HepG2 (cell line): ENCODE data around the gene TBC1D20. TPM values are rescaled to one million over a fixed set of nuclear protein-coding genes. Genes with fewer than 3 reads are reported as not detected.

Source experiments
- CREB1 ChIP-seq, 2 experiments: fragments of 450-650 bp in 1 of 2; IDR thresholded peaks; 2 replicates each; pipeline ENCODE4 v1.6.1; 2016 to 2017; ENCODE audit warnings: control low read depth in 1 of 2, mild to moderate bottlenecking in 1 of 2, missing compliant biosample characterization in 1 of 2, missing genetic modification characterization in 1 of 2
- GTF2F1 ChIP-seq: fragments of 150-350 bp; IDR thresholded peaks from 2 replicates; pipeline ENCODE4 v1.6.1; 2014; ENCODE audit warnings: low read length
- NFE2 ChIP-seq: sonication (generic); formaldehyde crosslinking; IDR thresholded peaks from 2 replicates; pipeline ENCODE4 v1.4.0; 2020; ENCODE audit warnings: missing genetic modification reagents
- U2AF2 ChIP-seq: fragments of 200-400 bp; formaldehyde crosslinking; IDR thresholded peaks from 2 replicates; pipeline ENCODE4 v1.6.1; 2017; ENCODE audit warnings: low read depth, mild to moderate bottlenecking, low read length
- ZBTB8A ChIP-seq: sonication (generic); formaldehyde crosslinking; IDR thresholded peaks from 2 replicates; pipeline ENCODE4 v1.4.0; 2020; ENCODE audit warnings: mild to moderate bottlenecking, low read depth, missing genetic modification reagents, borderline replicate concordance
- ZMYM2 ChIP-seq: sonication (generic); formaldehyde crosslinking; IDR thresholded peaks from 2 replicates; pipeline ENCODE4 v1.8.0; 2022; ENCODE audit warnings: mild to moderate bottlenecking, missing genetic modification reagents
- ZNF296 ChIP-seq: sonication (generic); formaldehyde crosslinking; conservative IDR thresholded peaks from 2 replicates; pipeline ENCODE4 v1.5.0; 2020; ENCODE audit warnings: mild to moderate bottlenecking, missing genetic modification reagents
- polyA plus RNA-seq, 8 experiments: library from polyadenylated mRNA; depleted of rRNA in 3 of 8; stranded (reverse) in 7 of 8; unstranded in 1 of 8; fragments of >200 nt; fragmentation: Illumina TruSeq in 4 of 8; extraction: Trizol in 4 of 8; gene quantifications; 2 replicates each; pipeline versions ENCODE4 v1.2.1 to v1.2.3, GENCODE V29; 2011 to 2016; ENCODE audit warnings: low read depth in 4 of 8, missing spikeins in 1 of 8, mixed read lengths in 1 of 8; ENCODE audit not compliant: insufficient read depth in 1 of 8
- total RNA-seq, 5 experiments: library from RNA; depleted of rRNA; stranded (reverse); fragments of >200 nt; fragmentation: Illumina TruSeq; extraction: Trizol; gene quantifications; 2 replicates each; pipeline ENCODE4 v1.2.3, GENCODE V29; 2016; ENCODE audit warnings: low read depth in 1 of 5
- TF ChIP-seq, protein P1 (sequence below): sonication (generic); formaldehyde crosslinking; conservative IDR thresholded peaks from 2 replicates; pipeline ENCODE4 v1.8.0; 2022; ENCODE audit warnings: low read depth, missing genetic modification reagents
- TF ChIP-seq, protein P2 (sequence below), 2 experiments: sonication (generic) in 1 of 2; formaldehyde crosslinking in 1 of 2; IDR thresholded peaks; 2 replicates each; pipeline versions ENCODE4 v1.4.0 to v1.6.1; 2016 to 2020; ENCODE audit warnings: borderline replicate concordance in 1 of 2, low read depth in 1 of 2, mild to moderate bottlenecking in 1 of 2, missing genetic modification reagents in 1 of 2
- TF ChIP-seq, protein P3 (sequence below): sonication (generic); formaldehyde crosslinking; IDR thresholded peaks from 2 replicates; pipeline ENCODE4 v1.4.0; 2020; ENCODE audit warnings: missing genetic modification reagents, mild to moderate bottlenecking, borderline replicate concordance
- TF ChIP-seq, protein P4 (sequence below): IDR thresholded peaks from 2 replicates; pipeline ENCODE4 v1.6.1; 2016
- TF ChIP-seq, protein P5 (sequence below): sonication (generic); formaldehyde crosslinking; IDR thresholded peaks from 2 replicates; pipeline ENCODE4 v1.8.0; 2022; ENCODE audit warnings: mild to moderate bottlenecking, missing genetic modification reagents, borderline replicate concordance
- TF ChIP-seq, protein P6 (sequence below): sonication (generic); formaldehyde crosslinking; IDR thresholded peaks from 2 replicates; pipeline ENCODE4 v1.4.0; 2020; ENCODE audit warnings: missing genetic modification reagents, low read depth, mild to moderate bottlenecking, borderline replicate concordance

The TBC1D20 gene
- total and polyA plus RNA-seq, 2 of the 13 experiments (the other 11 are each of a cell fraction or from before 2014, with no cell fraction given) = 36.6 to 47.1 TPM

DNA sequence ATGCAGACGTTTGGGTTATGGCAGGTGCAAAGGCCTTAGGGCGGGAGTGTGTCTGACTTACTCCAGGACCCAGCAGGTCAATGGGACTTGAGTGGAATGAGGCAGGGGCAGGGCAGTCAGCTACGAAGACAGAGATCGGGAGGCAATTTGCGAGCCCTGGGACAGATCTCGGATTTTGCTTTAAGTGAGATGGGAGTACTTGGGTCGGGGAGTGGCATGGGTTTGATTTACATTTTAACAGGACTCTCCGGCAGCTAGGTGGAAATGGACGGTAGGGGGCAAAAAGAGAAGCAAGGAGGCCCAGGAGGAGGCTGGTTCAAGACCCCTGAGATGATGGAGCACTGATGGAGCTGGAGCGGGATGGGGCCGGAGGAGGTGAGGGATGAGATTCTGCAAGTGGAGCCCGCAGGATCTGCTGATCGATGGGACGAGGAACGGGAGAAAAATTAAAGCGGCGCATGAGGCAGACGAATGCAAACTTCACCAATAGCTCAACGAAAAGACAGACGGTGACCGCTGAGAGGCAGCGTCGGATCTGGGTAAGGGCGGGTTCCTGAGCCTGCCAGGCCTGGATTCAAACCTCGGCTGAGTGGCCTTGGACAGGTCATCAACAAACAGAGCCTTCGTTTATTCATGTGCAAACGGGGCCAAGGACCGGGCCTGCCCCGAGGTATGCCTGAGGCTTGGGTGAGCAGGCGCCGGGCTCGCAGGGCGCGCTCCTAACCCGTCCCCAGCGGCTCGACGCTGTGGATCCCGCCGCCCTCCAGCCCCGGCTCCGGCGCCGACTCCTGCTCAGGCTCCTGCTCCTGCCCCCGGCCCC is 55.0 kb downstream of the TBC1D20 start (continued):
- TF ChIP-seq, protein P1, sequence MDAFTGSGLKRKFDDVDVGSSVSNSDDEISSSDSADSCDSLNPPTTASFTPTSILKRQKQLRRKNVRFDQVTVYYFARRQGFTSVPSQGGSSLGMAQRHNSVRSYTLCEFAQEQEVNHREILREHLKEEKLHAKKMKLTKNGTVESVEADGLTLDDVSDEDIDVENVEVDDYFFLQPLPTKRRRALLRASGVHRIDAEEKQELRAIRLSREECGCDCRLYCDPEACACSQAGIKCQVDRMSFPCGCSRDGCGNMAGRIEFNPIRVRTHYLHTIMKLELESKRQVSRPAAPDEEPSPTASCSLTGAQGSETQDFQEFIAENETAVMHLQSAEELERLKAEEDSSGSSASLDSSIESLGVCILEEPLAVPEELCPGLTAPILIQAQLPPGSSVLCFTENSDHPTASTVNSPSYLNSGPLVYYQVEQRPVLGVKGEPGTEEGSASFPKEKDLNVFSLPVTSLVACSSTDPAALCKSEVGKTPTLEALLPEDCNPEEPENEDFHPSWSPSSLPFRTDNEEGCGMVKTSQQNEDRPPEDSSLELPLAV (CRISPR knock-in tag) = no peak
- TF ChIP-seq, protein P2, sequence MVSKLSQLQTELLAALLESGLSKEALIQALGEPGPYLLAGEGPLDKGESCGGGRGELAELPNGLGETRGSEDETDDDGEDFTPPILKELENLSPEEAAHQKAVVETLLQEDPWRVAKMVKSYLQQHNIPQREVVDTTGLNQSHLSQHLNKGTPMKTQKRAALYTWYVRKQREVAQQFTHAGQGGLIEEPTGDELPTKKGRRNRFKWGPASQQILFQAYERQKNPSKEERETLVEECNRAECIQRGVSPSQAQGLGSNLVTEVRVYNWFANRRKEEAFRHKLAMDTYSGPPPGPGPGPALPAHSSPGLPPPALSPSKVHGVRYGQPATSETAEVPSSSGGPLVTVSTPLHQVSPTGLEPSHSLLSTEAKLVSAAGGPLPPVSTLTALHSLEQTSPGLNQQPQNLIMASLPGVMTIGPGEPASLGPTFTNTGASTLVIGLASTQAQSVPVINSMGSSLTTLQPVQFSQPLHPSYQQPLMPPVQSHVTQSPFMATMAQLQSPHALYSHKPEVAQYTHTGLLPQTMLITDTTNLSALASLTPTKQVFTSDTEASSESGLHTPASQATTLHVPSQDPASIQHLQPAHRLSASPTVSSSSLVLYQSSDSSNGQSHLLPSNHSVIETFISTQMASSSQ (IDR thresholded peaks at IDR 0.05; ENCODE audit: low read depth) = no peak; the same call in 1 of the 2 replicates
- TF ChIP-seq, protein P2 (CRISPR knock-in tag; IDR thresholded peaks at IDR 0.05; ENCODE audit: borderline replicate concordance) = peak; percentile 55; the same call in 1 of the 2 replicates
- TF ChIP-seq NFE2 (CRISPR knock-in tag) (no peak), U2AF2 (0 out of 2 replicates have a peak, but pooled peaks have one; percentile 47), CREB1 (IDR thresholded peaks at IDR 0.05) (peak; percentile 26; the same call in 1 of the 2 replicates), CREB1 (CRISPR knock-in tag; IDR thresholded peaks at IDR 0.05) (no peak), ZBTB8A (CRISPR knock-in tag) (no peak; the same call in 1 of the 2 replicates), ZMYM2 (CRISPR knock-in tag) (peak; percentile 82), GTF2F1 (peak; percentile 87), ZNF296 (CRISPR knock-in tag) (peak; percentile 95)
- TF ChIP-seq, protein P3, sequence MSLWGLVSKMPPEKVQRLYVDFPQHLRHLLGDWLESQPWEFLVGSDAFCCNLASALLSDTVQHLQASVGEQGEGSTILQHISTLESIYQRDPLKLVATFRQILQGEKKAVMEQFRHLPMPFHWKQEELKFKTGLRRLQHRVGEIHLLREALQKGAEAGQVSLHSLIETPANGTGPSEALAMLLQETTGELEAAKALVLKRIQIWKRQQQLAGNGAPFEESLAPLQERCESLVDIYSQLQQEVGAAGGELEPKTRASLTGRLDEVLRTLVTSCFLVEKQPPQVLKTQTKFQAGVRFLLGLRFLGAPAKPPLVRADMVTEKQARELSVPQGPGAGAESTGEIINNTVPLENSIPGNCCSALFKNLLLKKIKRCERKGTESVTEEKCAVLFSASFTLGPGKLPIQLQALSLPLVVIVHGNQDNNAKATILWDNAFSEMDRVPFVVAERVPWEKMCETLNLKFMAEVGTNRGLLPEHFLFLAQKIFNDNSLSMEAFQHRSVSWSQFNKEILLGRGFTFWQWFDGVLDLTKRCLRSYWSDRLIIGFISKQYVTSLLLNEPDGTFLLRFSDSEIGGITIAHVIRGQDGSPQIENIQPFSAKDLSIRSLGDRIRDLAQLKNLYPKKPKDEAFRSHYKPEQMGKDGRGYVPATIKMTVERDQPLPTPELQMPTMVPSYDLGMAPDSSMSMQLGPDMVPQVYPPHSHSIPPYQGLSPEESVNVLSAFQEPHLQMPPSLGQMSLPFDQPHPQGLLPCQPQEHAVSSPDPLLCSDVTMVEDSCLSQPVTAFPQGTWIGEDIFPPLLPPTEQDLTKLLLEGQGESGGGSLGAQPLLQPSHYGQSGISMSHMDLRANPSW (CRISPR knock-in tag) = no peak; the same call in none of the 2 replicates
- TF ChIP-seq, protein P4, sequence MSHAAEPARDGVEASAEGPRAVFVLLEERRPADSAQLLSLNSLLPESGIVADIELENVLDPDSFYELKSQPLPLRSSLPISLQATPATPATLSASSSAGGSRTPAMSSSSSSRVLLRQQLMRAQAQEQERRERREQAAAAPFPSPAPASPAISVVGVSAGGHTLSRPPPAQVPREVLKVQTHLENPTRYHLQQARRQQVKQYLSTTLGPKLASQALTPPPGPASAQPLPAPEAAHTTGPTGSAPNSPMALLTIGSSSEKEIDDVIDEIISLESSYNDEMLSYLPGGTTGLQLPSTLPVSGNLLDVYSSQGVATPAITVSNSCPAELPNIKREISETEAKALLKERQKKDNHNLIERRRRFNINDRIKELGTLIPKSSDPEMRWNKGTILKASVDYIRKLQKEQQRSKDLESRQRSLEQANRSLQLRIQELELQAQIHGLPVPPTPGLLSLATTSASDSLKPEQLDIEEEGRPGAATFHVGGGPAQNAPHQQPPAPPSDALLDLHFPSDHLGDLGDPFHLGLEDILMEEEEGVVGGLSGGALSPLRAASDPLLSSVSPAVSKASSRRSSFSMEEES (CRISPR knock-in tag) = peak; percentile 67
- TF ChIP-seq, protein P5, sequence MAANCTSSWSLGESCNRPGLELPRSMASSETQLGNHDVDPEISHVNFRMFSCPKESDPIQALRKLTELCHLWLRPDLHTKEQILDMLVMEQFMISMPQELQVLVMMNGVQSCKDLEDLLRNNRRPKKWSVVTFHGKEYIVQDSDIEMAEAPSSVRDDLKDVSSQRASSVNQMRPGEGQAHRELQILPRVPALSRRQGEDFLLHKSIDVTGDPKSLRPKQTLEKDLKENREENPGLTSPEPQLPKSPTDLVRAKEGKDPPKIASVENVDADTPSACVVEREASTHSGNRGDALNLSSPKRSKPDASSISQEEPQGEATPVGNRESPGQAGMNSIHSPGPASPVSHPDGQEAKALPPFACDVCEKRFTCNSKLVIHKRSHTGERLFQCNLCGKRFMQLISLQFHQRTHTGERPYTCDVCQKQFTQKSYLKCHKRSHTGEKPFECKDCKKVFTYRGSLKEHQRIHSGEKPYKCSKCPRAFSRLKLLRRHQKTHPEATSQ = peak; percentile 73; the same call in 1 of the 2 replicates
- TF ChIP-seq, protein P6, sequence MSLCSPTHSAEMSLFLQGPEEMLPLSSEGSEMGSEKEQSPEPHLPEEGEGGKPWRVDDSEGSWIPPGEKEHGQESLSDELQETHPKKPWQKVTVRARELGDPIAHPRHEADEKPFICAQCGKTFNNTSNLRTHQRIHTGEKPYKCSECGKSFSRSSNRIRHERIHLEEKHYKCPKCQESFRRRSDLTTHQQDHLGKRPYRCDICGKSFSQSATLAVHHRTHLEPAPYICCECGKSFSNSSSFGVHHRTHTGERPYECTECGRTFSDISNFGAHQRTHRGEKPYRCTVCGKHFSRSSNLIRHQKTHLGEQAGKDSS = peak; percentile 66
